SK-N-SH (cell line): ENCODE measurements around the gene NR1D2. TPM values are rescaled to one million over a fixed set of nuclear protein-coding genes. Genes with fewer than 3 reads are reported as not detected.

Source experiments
- CTCF ChIA-PET: fragments of 300-600, 350-600 bp; formaldehyde crosslinking; extraction: SDS; loops from one replicate; lab custom pipeline; 2021; lab: Yijun Ruan, JAX
- POLR2A ChIA-PET: fragments of 350-600 bp; sonication (Branson Sonifier 250); formaldehyde crosslinking; extraction: SDS; loops from one replicate; lab custom pipeline; 2020; ENCODE audit warnings: antibody characterized with exemption, inconsistent platforms; lab: Yijun Ruan, JAX
- DNase-seq: peaks from one replicate; pipeline ENCODE4 v3.0.0; 2012
- H2AFZ ChIP-seq: fragments of 200-600 bp; sonication (generic); 2 replicates; pipeline ENCODE4 v1.8.1; 2016; ENCODE audit warnings: antibody characterized with exemption, mild to moderate bottlenecking, low read depth
- H3F3A ChIP-seq: fragments of 200-600 bp; sonication (generic); replicated peaks from 2 replicates; pipeline ENCODE3; 2016; ENCODE audit warnings: antibody characterized with exemption, mild to moderate bottlenecking; ENCODE audit not compliant: insufficient read depth
- H3K27ac ChIP-seq, 2 experiments: fragments of 200-500 bp in 1 of 2; fragments of 200-600 bp in 1 of 2; sonication (Bioruptor generic) in 1 of 2; sonication (generic), shearing (Covaris generic) in 1 of 2; 2 replicates each; pipeline versions ENCODE4 v1.5.1 to v1.6.1; 2014 to 2016; ENCODE audit warnings: low read depth in 2 of 2, inconsistent platforms in 1 of 2, low read length in 1 of 2, mild to moderate bottlenecking in 1 of 2, mixed read lengths in 1 of 2
- H3K27me3 ChIP-seq: fragments of 200-600 bp; sonication (generic), shearing (Covaris generic); 2 replicates; pipeline ENCODE4 v1.6.1; 2016; ENCODE audit warnings: mixed run types; ENCODE audit not compliant: insufficient read depth
- H3K36me3 ChIP-seq, 2 experiments: fragments of 200-500 bp in 1 of 2; fragments of 200-600 bp in 1 of 2; sonication (Bioruptor generic) in 1 of 2; sonication (generic) in 1 of 2; replicated peaks in 1 of 2; 2 replicates each; pipeline versions ENCODE3 to v1.5.1; 2014 to 2016; ENCODE audit warnings: low read length in 1 of 2, mild to moderate bottlenecking in 1 of 2; ENCODE audit not compliant: insufficient read depth in 2 of 2, control insufficient read depth in 1 of 2
- H3K4me1 ChIP-seq, 2 experiments: fragments of 200-500 bp in 1 of 2; fragments of 200-600 bp in 1 of 2; sonication (Bioruptor generic) in 1 of 2; sonication (generic), shearing (Covaris generic) in 1 of 2; 2 replicates each; pipeline versions ENCODE4 v1.5.1 to v1.6.1; 2014 to 2016; ENCODE audit warnings: low read depth in 1 of 2, low read length in 1 of 2, mixed run types in 1 of 2; ENCODE audit not compliant: insufficient read depth in 2 of 2, control insufficient read depth in 1 of 2
- H3K4me2 ChIP-seq: fragments of 200-600 bp; sonication (generic), shearing (Covaris generic); 2 replicates; pipeline ENCODE4 v1.6.1; 2017; ENCODE audit warnings: mixed run types
- H3K4me3 ChIP-seq, 2 experiments: fragments of 200-500 bp in 1 of 2; fragments of 200-600 bp in 1 of 2; sonication (Bioruptor generic) in 1 of 2; sonication (generic), shearing (Covaris generic) in 1 of 2; 2 replicates each; pipeline versions ENCODE4 v1.5.1 to v1.8.1; 2014 to 2016; ENCODE audit warnings: low read depth in 2 of 2, inconsistent platforms in 1 of 2, low read length in 1 of 2, mild to moderate bottlenecking in 1 of 2, mixed read lengths in 1 of 2, moderate library complexity in 1 of 2
- H3K79me2 ChIP-seq: fragments of 200-600 bp; sonication (generic); 2 replicates; pipeline ENCODE4 v1.8.1; 2017; ENCODE audit warnings: mild to moderate bottlenecking; ENCODE audit not compliant: insufficient read depth
- H3K9ac ChIP-seq: fragments of 200-600 bp; sonication (generic); 2 replicates; pipeline ENCODE4 v1.6.1; 2017; ENCODE audit warnings: mixed run types
- H3K9me2 ChIP-seq: fragments of 200-600 bp; sonication (generic); 2 replicates; pipeline ENCODE4 v1.6.1; 2017; ENCODE audit warnings: mixed run types
- H3K9me3 ChIP-seq: fragments of 200-600 bp; sonication (generic); 2 replicates; pipeline ENCODE4 v1.6.1; 2017; ENCODE audit warnings: mixed run types, mild to moderate bottlenecking, moderate library complexity
- H4K20me1 ChIP-seq: fragments of 200-600 bp; sonication (generic); 2 replicates; pipeline ENCODE4 v1.6.1; 2017; ENCODE audit warnings: mild to moderate bottlenecking, mixed run types; ENCODE audit not compliant: insufficient read depth
- ELF1 ChIP-seq: IDR thresholded peaks from 2 replicates; pipeline ENCODE4 v1.4.0; 2012
- EP300 ChIP-seq, 2 experiments: IDR thresholded peaks; 2 replicates each; pipeline versions ENCODE4 v1.4.0 to v1.6.1; 2012; ENCODE audit warnings: borderline replicate concordance in 1 of 2, low read depth in 1 of 2, low read length in 1 of 2
- FOXM1 ChIP-seq: IDR thresholded peaks from 2 replicates; pipeline ENCODE4 v1.4.0; 2012; ENCODE audit warnings: low read depth, mild to moderate bottlenecking
- GABPA ChIP-seq: IDR thresholded peaks from 2 replicates; pipeline ENCODE4 v1.4.0; 2012; ENCODE audit warnings: low read depth, mild to moderate bottlenecking
- GATA2 ChIP-seq: sonication (generic); formaldehyde crosslinking; IDR thresholded peaks from 2 replicates; pipeline ENCODE4 v1.5.0; 2020; ENCODE audit warnings: mild to moderate bottlenecking, missing genetic modification reagents
- JUND ChIP-seq: IDR thresholded peaks from 2 replicates; pipeline ENCODE4 v1.4.0; 2012
- MEF2A ChIP-seq: IDR thresholded peaks from 2 replicates; pipeline ENCODE4 v1.4.0; 2012; ENCODE audit warnings: low read depth, borderline replicate concordance
- MXI1 ChIP-seq: IDR thresholded peaks from 2 replicates; pipeline ENCODE4 v1.6.1; 2012; ENCODE audit warnings: mild to moderate bottlenecking, low read depth, low read length, improper control_type of control experiment
- NFIC ChIP-seq: IDR thresholded peaks from 2 replicates; pipeline ENCODE4 v1.4.0; 2012; ENCODE audit warnings: borderline replicate concordance
- RXRA ChIP-seq: IDR thresholded peaks from 2 replicates; pipeline ENCODE4 v1.4.0; 2012; ENCODE audit warnings: low read depth, mild to moderate bottlenecking, borderline replicate concordance
- SIN3A ChIP-seq: IDR thresholded peaks from 2 replicates; pipeline ENCODE4 v1.6.1; 2012; ENCODE audit warnings: low read depth, mild to moderate bottlenecking, low read length, moderate library complexity, borderline replicate concordance
- SMC3 ChIP-seq: IDR thresholded peaks from 2 replicates; pipeline ENCODE4 v1.6.1; 2012; ENCODE audit warnings: low read depth, low read length, improper control_type of control experiment
- TAF1 ChIP-seq: IDR thresholded peaks from 2 replicates; pipeline ENCODE4 v1.6.1; 2012; ENCODE audit warnings: low read depth, mild to moderate bottlenecking, low read length, moderate library complexity, borderline replicate concordance
- TCF12 ChIP-seq: IDR thresholded peaks from 2 replicates; pipeline ENCODE4 v1.4.0; 2012
- TEAD4 ChIP-seq: IDR thresholded peaks from 2 replicates; pipeline ENCODE4 v1.4.0; 2012; ENCODE audit warnings: mild to moderate bottlenecking, borderline replicate concordance; ENCODE audit not compliant: insufficient read depth
- YY1 ChIP-seq: IDR thresholded peaks from 2 replicates; pipeline ENCODE4 v1.4.0; 2012; ENCODE audit warnings: low read depth, mild to moderate bottlenecking
- WGBS: methylation state at CpG from one replicate; pipeline ENCODE4 v1.1.6; 2017; ENCODE audit warnings: low lambda C conversion rate; 5-methylcytosine and 5-hydroxymethylcytosine counted together
- polyA plus RNA-seq, 3 experiments: library from polyadenylated mRNA; depleted of rRNA; stranded (reverse); fragments of >200 nt; gene quantifications; 2 replicates each; pipeline ENCODE4 v1.2.3, GENCODE V29; 2012
- TF ChIP-seq, protein P1 (sequence below): IDR thresholded peaks from 2 replicates; pipeline ENCODE4; 2012
- TF ChIP-seq, protein P2 (sequence below): IDR thresholded peaks from 2 replicates; pipeline ENCODE4 v1.4.0; 2012; ENCODE audit warnings: low read depth
- TF ChIP-seq, protein P3 (sequence below): fragments of 150-350 bp; IDR thresholded peaks from 2 replicates; pipeline ENCODE4 v1.6.1; 2017; ENCODE audit warnings: antibody characterized with exemption, low read length, low read depth, borderline replicate concordance
- TF ChIP-seq, protein P4 (sequence below): fragments of 200-600 bp; sonication (generic); IDR thresholded peaks from 2 replicates; pipeline ENCODE4 v1.6.1; 2017; ENCODE audit warnings: antibody characterized with exemption, mild to moderate bottlenecking, moderate library complexity

Gene NR1D2
- polyA plus RNA-seq, 1 of the 3 experiments (the other 2 are of a cell fraction) = 12.0 TPM

DNA sequence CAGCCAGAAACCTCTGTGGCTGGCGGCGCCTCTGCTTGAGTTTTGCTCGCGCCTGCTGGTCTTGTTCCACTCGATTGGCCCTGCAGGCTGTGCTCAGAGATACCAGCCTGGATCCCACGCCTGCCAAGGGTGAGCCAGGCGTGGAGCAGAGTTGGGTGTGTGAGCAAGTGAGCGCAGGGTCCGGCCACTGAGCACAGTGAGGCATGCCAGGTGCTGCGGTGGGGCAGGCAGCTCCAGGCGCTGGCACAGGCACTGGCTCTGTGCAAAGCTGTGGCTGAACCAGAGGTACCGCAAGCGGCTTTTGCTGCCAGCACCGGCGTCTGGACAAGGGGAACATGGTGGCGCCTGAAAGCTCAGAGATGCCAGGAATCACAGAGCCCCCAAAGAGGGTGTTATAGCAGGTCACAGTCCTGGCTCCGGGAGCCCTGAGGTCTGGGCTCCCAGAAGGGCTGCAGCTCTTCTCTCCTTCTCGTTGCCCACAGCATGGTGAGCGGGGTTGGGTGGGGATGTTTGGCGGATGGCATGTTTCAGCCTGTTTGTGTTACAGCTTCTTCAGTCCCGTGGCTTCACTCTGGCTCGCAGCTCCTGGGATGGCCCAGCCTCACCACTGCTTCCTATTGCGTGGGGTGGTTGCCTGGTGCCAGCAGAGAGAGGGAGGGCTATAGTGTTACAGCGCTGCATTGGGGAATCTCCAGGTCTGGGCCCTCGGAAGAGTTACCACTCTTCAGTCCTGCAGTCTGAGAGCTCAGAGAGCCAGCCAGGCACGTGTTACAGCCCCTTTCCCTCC lies 73.9 kb downstream of the NR1D2 start:
- Histone ChIP-seq H3K27me3 (no peaks in the 10 kb centered on the region), H2AFZ (no peak overlapping the region), H3K36me3 (no peaks in the 10 kb centered on the region), H3F3A (no peaks in the 10 kb centered on the region), H3K4me2 (no peak overlapping the region), H3K79me2 (no peaks in the 10 kb centered on the region), H3K9me3 (no peaks in the 10 kb centered on the region), H3K4me3 (no peak overlapping the region), H4K20me1 (no peaks in the 10 kb centered on the region), H3K9me2 (no peaks in the 10 kb centered on the region), H3K27ac (no peak overlapping the region), H3K4me1 (peaks cover 0 to 2% of the 10 kb centered on the region in 2 experiments; a peak in 2 of 4 replicates)
- no peak for DNase-seq
- CTCF ChIA-PET = interaction anchor here (0.6 to 1.4 kb wide), 2 partner anchors 185 to 665 kb away, joined by 3 to 4 read pairs; no protein-coding TSS in a partner anchor
- POLR2A ChIA-PET = no interaction called here
- 93% methylated on average over 23 of the region's 26 CpGs for WGBS
- TF ChIP-seq NFIC = no peak
- no peak for TF ChIP-seq GATA2 (CRISPR knock-in tag)
- TF ChIP-seq ELF1 = no peak
- no peak for TF ChIP-seq SMC3
- no peak for TF ChIP-seq EP300 (IDR thresholded peaks at IDR 0.05; ENCODE audit: borderline replicate concordance in 1 of 2, low read depth in 1 of 2, low read length in 1 of 2)
- no peak for TF ChIP-seq RXRA
- TF ChIP-seq TCF12 = no peak
- no peak for TF ChIP-seq MEF2A
- TF ChIP-seq, protein P1, sequence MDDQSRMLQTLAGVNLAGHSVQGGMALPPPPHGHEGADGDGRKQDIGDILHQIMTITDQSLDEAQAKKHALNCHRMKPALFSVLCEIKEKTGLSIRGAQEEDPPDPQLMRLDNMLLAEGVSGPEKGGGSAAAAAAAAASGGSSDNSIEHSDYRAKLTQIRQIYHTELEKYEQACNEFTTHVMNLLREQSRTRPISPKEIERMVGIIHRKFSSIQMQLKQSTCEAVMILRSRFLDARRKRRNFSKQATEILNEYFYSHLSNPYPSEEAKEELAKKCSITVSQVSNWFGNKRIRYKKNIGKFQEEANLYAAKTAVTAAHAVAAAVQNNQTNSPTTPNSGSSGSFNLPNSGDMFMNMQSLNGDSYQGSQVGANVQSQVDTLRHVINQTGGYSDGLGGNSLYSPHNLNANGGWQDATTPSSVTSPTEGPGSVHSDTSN = no peak
- TF ChIP-seq TAF1 = no peak
- no peak for TF ChIP-seq MXI1
- TF ChIP-seq, protein P2, sequence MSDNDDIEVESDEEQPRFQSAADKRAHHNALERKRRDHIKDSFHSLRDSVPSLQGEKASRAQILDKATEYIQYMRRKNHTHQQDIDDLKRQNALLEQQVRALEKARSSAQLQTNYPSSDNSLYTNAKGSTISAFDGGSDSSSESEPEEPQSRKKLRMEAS = no peak
- TF ChIP-seq FOXM1 = no peak
- no peak for TF ChIP-seq SIN3A
- no peak for TF ChIP-seq GABPA
- TF ChIP-seq, protein P3, sequence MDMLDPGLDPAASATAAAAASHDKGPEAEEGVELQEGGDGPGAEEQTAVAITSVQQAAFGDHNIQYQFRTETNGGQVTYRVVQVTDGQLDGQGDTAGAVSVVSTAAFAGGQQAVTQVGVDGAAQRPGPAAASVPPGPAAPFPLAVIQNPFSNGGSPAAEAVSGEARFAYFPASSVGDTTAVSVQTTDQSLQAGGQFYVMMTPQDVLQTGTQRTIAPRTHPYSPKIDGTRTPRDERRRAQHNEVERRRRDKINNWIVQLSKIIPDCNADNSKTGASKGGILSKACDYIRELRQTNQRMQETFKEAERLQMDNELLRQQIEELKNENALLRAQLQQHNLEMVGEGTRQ = no peak
- TF ChIP-seq TEAD4 = no peak
- TF ChIP-seq, protein P4, sequence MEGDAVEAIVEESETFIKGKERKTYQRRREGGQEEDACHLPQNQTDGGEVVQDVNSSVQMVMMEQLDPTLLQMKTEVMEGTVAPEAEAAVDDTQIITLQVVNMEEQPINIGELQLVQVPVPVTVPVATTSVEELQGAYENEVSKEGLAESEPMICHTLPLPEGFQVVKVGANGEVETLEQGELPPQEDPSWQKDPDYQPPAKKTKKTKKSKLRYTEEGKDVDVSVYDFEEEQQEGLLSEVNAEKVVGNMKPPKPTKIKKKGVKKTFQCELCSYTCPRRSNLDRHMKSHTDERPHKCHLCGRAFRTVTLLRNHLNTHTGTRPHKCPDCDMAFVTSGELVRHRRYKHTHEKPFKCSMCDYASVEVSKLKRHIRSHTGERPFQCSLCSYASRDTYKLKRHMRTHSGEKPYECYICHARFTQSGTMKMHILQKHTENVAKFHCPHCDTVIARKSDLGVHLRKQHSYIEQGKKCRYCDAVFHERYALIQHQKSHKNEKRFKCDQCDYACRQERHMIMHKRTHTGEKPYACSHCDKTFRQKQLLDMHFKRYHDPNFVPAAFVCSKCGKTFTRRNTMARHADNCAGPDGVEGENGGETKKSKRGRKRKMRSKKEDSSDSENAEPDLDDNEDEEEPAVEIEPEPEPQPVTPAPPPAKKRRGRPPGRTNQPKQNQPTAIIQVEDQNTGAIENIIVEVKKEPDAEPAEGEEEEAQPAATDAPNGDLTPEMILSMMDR = no peak
- TF ChIP-seq JUND = no peak
- no peak for TF ChIP-seq YY1
- TF ChIP-seq, all 33 proteins: peak for 0
- no peak overlapping the region for H3K9ac ChIP-seq
